Measurements from ENCODE around the gene MERTK.
A peak's percentile ranks its signal among the peaks of the same experiment; 100 is the strongest.

Gene MERTK

GRCh38 chr2:111981666-111982065 is 83.3 kb downstream of the MERTK start:
- DNase-seq: no peak

- no peak for DNase-seq
These were observed 84.4 kb downstream of the MERTK start for GRCh38 chr2:111982822-111983221.

GRCh38 chr2:111983478-111984212 is 85.2 kb downstream of the MERTK start:
- DNase-seq: no peak

- no peak for DNase-seq
These were observed 85.8 kb downstream of the MERTK start for GRCh38 chr2:111984213-111984604.

- DNase-seq: no peak
These were observed 87.1 kb downstream of the MERTK start for GRCh38 chr2:111985514-111985913.

GRCh38 chr2:111986116-111986900 is 87.9 kb downstream of the MERTK start:
- DNase-seq: no peak

- DNase-seq: no peak
These were observed 92.0 kb downstream of the MERTK start for GRCh38 chr2:111990375-111990774.

- no peak for DNase-seq
These were observed 92.4 kb downstream of the MERTK start for GRCh38 chr2:111990856-111991255.

GRCh38 chr2:111994042-111994441 is 95.6 kb downstream of the MERTK start:
- no peak for DNase-seq

GRCh38 chr2:111995148-111995547 is 96.7 kb downstream of the MERTK start:
- DNase-seq: no peak

GRCh38 chr2:111999809-112000208 is 101.4 kb downstream of the MERTK start:
- DNase-seq: no peak

- DNase-seq: no peak
These were observed 102.2 kb downstream of the MERTK start for GRCh38 chr2:112000399-112001135.

- no peak for DNase-seq
These were observed 102.8 kb downstream of the MERTK start for GRCh38 chr2:112001136-112001715.

- DNase-seq: no peak
These were observed 103.5 kb downstream of the MERTK start for GRCh38 chr2:112001942-112002341.

- DNase-seq: no peak
These were observed 105.3 kb downstream of the MERTK start for GRCh38 chr2:112003576-112004252.

GRCh38 chr2:112004253-112004645 is 105.8 kb downstream of the MERTK start:
- peak; percentile 77 for DNase-seq

GRCh38 chr2:112005406-112006075 is 107.1 kb downstream of the MERTK start:
- DNase-seq: no peak

- DNase-seq: peak; percentile 55
These were observed 107.6 kb downstream of the MERTK start for GRCh38 chr2:112006076-112006410.

- no peak for DNase-seq
These were observed 109.1 kb downstream of the MERTK start for GRCh38 chr2:112007493-112007892.

GRCh38 chr2:112008910-112009485 is 110.6 kb downstream of the MERTK start:
- DNase-seq: no peak

GRCh38 chr2:112010751-112011150 is 112.3 kb downstream of the MERTK start:
- DNase-seq: peak; percentile 43

GRCh38 chr2:112012556-112012955 is 114.1 kb downstream of the MERTK start:
- no peak for DNase-seq
